GM18498 (cell line): ENCODE results near the gene NSRP1.
"Not testable (repeated sequence)": the region's sequence is repeated elsewhere in the genome, so short reads cannot be mapped to it uniquely, and the experiment has no call there.

Experiments used
- ATAC-seq: cut with Tn5 transposase; IDR thresholded peaks from one replicate; pipeline ENCODE4 v1.9.1; 2021; ENCODE audit warnings: mild to moderate bottlenecking, moderate library complexity; ENCODE audit not compliant: unreplicated experiment

The NSRP1 gene

GRCh38 chr17:30176855-30177254, 60.2 kb downstream of the NSRP1 start:
- ATAC-seq, result no peak

GRCh38 chr17:30186761-30187160, 70.1 kb downstream of the NSRP1 start:
- no peak for ATAC-seq

- no peak for ATAC-seq
Measured at GRCh38 chr17:30187573-30187972, 71.0 kb downstream of the NSRP1 start.

GRCh38 chr17:30188211-30188939, 71.8 kb downstream of the NSRP1 start:
- no peak for ATAC-seq

GRCh38 chr17:30191072-30191471, 74.5 kb downstream of the NSRP1 start:
- no peak for ATAC-seq

GRCh38 chr17:30196504-30196903, 79.9 kb downstream of the NSRP1 start:
- ATAC-seq, result no peak

- ATAC-seq, result no peak
Measured at GRCh38 chr17:30197416-30197815, 80.8 kb downstream of the NSRP1 start.

GRCh38 chr17:30199600-30199999, 83.0 kb downstream of the NSRP1 start:
- no peak for ATAC-seq

- no peak for ATAC-seq
Measured at GRCh38 chr17:30200106-30200505, 83.5 kb downstream of the NSRP1 start.

- not testable (repeated sequence) for ATAC-seq
Measured at GRCh38 chr17:30200656-30201055, 84.0 kb downstream of the NSRP1 start.

GRCh38 chr17:30203471-30203981, 86.9 kb downstream of the NSRP1 start:
- ATAC-seq, result no peak

GRCh38 chr17:30207655-30208054, 91.0 kb downstream of the NSRP1 start:
- ATAC-seq, result no peak

- ATAC-seq, result no peak
Measured at GRCh38 chr17:30208214-30208613, 91.6 kb downstream of the NSRP1 start.

GRCh38 chr17:30209930-30210329, 93.3 kb downstream of the NSRP1 start:
- ATAC-seq, result no peak

GRCh38 chr17:30210366-30210765, 93.8 kb downstream of the NSRP1 start:
- no peak for ATAC-seq

- no peak for ATAC-seq
Measured at GRCh38 chr17:30210901-30211300, 94.3 kb downstream of the NSRP1 start.

- no peak for ATAC-seq
Measured at GRCh38 chr17:30211371-30211770, 94.8 kb downstream of the NSRP1 start.

- peak; percentile 73 for ATAC-seq
Measured at GRCh38 chr17:30212750-30213149, 96.1 kb downstream of the NSRP1 start.

GRCh38 chr17:30217054-30217453, 100.4 kb downstream of the NSRP1 start:
- ATAC-seq, result no peak

GRCh38 chr17:30217746-30218245, 101.2 kb downstream of the NSRP1 start:
- ATAC-seq, result no peak

GRCh38 chr17:30218799-30219198, 102.2 kb downstream of the NSRP1 start:
- ATAC-seq, result no peak

- ATAC-seq, result no peak
Measured at GRCh38 chr17:30219315-30219714, 102.7 kb downstream of the NSRP1 start.

GRCh38 chr17:30219833-30220232, 103.2 kb downstream of the NSRP1 start:
- no peak for ATAC-seq
